ENCODE measurements around the gene TTLL5.

TTLL5 gene

DNA sequence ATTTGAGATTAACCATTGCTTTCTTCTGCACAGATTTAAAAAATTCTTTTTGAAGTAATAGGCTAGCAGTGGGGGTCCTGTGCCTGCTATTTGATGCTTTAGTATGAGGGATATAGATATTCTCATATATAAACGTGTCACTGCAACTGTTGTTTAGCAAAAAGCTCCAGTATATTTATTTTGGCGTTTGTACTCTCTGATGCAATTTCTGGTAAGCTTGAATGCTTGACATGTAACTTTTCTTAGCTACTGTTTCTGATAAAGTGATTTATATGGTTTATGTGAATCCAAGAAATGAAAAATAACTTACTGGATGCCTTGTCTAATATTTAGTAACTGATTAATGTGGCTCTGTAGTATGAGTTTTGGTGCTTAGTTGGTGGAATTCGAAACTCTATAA is 77.1 kb downstream of the TTLL5 start:
- no peak overlapping the region; the same call in 1 of the 2 replicates for H3K27ac ChIP-seq
- TF ChIP-seq CTCF (conservative IDR thresholded peaks at IDR 0.05): no peak

GRCh38 chr14:75742867-75743266 is 81.8 kb downstream of the TTLL5 start:
- H3K27ac ChIP-seq: no peak overlapping the region
- TF ChIP-seq CTCF (conservative IDR thresholded peaks at IDR 0.05): no peak

DNA sequence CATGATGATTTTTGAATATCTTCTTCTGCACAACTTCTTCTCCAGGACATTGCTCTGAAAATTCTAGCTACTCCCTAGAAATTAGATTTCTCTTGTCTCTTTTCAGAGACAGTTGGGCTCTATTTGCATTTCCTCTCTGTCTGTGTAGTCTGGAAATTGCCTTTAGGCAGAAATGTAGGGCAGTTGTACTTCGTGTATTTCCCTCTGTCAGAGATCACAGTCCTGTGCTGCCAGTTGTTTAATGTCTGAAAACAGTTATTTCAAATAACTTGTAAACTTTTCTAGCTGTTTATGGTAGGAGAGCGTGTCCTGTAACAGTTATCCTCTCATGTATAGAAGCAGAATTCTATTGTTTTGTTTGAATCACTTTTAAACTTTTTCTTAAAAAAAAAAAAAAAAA is 86.9 kb downstream of the TTLL5 start:
- TF ChIP-seq CTCF (conservative IDR thresholded peaks at IDR 0.05): no peak
- H3K27ac ChIP-seq: no peak overlapping the region

DNA sequence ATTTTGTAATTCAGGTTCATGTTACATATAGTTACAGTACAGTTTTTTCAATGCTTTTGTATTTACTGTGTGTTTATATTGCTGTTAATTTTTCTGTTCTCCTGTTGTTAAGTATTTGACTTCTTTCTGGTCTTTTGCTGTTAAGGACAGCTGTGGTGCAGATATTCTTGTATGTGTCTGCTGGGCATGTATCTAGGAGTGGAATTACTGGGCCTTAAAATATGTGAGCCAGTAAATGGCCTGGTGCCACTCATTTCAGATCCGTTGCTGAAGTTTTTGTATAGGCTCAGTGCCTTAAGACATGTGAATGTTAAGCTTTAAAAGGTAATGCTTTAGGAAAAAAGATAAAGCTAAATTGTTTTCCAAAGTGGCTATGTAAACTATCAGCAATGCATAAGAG is 87.3 kb downstream of the TTLL5 start:
- TF ChIP-seq CTCF (conservative IDR thresholded peaks at IDR 0.05): no peak
- H3K27ac ChIP-seq: no peak overlapping the region

GRCh38 chr14:75751296-75751695 is 90.2 kb downstream of the TTLL5 start:
- no peak overlapping the region for H3K27ac ChIP-seq
- no peak for TF ChIP-seq CTCF (conservative IDR thresholded peaks at IDR 0.05)

- no peak for TF ChIP-seq CTCF (conservative IDR thresholded peaks at IDR 0.05)
- no peak overlapping the region for H3K27ac ChIP-seq
Measured at GRCh38 chr14:75752086-75752485, 91.0 kb downstream of the TTLL5 start.

DNA sequence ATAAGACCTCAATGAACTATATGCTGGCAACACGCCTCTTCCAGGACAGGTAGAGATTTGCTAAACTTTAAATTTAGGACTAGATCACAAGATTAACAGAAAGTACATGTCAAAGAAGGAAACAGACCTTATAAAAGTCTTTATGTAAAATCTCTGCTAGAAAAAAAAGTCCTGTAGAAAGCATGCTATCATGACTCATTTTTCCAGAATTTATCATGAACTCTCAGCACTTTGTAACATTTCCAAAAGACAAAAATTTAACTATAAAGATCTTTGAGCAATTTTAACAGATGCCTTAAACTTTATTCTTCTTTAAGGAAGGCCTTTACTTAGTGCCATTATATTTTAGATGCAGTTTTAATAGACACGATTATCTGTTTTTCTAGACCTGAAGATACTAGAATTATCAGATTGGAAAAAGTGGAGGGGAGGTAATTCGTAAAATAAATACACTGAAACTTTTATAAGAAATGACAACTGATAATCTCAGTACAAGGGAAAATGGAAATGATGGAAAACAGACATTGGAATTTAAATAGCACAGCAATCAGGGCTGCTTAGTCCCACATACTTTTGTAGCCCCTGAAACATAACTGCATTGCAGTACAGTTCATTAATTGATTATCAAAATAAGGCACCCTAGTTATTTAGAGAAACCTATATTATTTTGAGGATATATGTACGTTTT is 92.0 kb downstream of the TTLL5 start:
- no peak overlapping the region for H3K27ac ChIP-seq
- TF ChIP-seq CTCF (conservative IDR thresholded peaks at IDR 0.05): no peak

All from VCaP (cell line).